SK-N-MC (cell line): ENCODE data around the gene CNST.

Experiments
- EZH2 ChIP-seq: fragments of 200-600 bp; sonication (generic); IDR thresholded peaks from one replicate; pipeline ENCODE4 v1.6.1; 2017; ENCODE audit warnings: antibody characterized with exemption
- POLR2AphosphoS5 ChIP-seq: IDR thresholded peaks from 2 replicates; pipeline ENCODE4 v1.6.1; 2012; ENCODE audit warnings: mild to moderate bottlenecking, low read depth, low read length, borderline replicate concordance

DNA sequence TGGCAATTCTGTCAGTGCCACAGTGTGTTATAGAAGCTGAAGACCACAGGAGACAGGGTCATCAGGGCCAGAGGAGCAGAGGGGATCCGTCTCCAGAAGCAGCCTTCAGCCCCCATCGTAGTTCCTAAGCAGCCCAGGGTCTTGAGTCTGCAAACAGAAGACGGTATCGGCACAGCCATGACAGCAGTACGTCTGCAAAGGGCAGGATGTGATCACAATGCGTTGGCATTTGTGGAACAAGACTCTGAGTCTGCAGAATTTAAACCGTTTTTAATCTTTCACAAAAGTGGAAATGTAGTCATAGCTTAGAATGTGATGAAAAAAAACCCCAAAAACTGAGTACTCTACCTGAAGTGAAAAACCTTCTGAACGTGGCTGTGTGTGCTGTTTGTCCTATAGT is 113.9 kb downstream of the CNST start:
- no peak for TF ChIP-seq EZH2
- no peak for TF ChIP-seq POLR2AphosphoS5
